AG04450 (cell line): Measurements from ENCODE around the gene PDZRN3. TPM values are rescaled to one million over a fixed set of nuclear protein-coding genes. Genes with fewer than 3 reads are reported as not detected.

Source experiments
- CTCF ChIA-PET: fragments of 300-600, 350-600 bp; formaldehyde crosslinking; extraction: SDS; loops from one replicate; lab custom pipeline; 2022; ENCODE audit warnings: antibody characterized with exemption, inconsistent platforms; lab: Charles Lee
- POLR2A ChIA-PET: fragments of 350-600 bp; formaldehyde crosslinking; extraction: SDS; loops from one replicate; lab custom pipeline; 2021; ENCODE audit warnings: antibody characterized with exemption, inconsistent platforms; lab: Yijun Ruan, JAX
- DNase-seq: peaks from one replicate; pipeline ENCODE4 v3.0.0-alpha.2; 2011; ENCODE audit warnings: low read depth, low spot score
- H3K27ac ChIP-seq: one replicate; pipeline ENCODE4 v1.5.1; 2012; ENCODE audit warnings: low read depth, low read length, control low read depth
- H3K27me3 ChIP-seq: one replicate; pipeline ENCODE4 v1.6.0; 2012; ENCODE audit warnings: low read length; ENCODE audit not compliant: control insufficient read depth, insufficient read depth
- H3K4me3 ChIP-seq: 2 replicates; pipeline ENCODE4 v1.5.1; 2011; ENCODE audit warnings: mild to moderate bottlenecking, low read depth, low read length, control low read depth
- H3K9me3 ChIP-seq: 2 replicates; pipeline ENCODE4 v1.5.1; 2012; ENCODE audit warnings: low read length; ENCODE audit not compliant: control insufficient read depth, insufficient read depth
- polyA plus RNA-seq: library from polyadenylated mRNA; depleted of rRNA; stranded (reverse); fragments of >200 nt; gene quantifications from 2 replicates; pipeline ENCODE4 v1.2.3, GENCODE V29; 2011
- TF ChIP-seq, protein P1 (sequence below): IDR thresholded peaks from 2 replicates; pipeline ENCODE4 v1.5.1; 2011; ENCODE audit warnings: low read depth, low read length, control low read depth, inconsistent platforms

PDZRN3 gene
- polyA plus RNA-seq, 1 experiment = 14.7 TPM

DNA sequence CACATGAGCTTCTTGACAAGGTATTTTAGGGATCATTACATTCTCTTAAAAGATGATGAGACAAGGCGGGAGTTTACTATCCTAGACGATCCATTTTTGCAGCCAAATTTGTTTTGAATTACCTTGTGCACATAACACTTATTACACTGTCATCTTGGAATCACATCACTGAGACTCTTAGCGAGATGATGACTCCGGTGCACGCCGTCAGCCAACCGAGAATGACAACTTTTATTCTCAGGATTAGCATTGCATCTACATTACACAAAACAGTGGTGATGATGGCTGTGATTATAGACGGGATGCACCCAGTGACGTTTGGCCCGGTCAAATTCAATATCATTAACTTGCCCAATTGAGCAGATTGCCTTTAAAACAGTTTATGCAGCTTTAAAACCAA lies 216.1 kb downstream of the PDZRN3 start:
- CTCF ChIA-PET = interaction anchor here (1.3 to 2.1 kb wide), 3 partner anchors 10 to 308 kb away, joined by 3 to 6 read pairs (median 5); no protein-coding TSS in a partner anchor
- POLR2A ChIA-PET = interaction anchor here (1.2 kb wide), 1 partner anchor 11 kb away, joined by 4 read pairs; no protein-coding TSS in a partner anchor
- no peaks in the 10 kb centered on the region for H3K9me3 ChIP-seq
- DNase-seq = no peak
- no peaks in the 10 kb centered on the region for H3K27me3 ChIP-seq
- H3K4me3 ChIP-seq = no peak overlapping the region
- TF ChIP-seq, protein P1, sequence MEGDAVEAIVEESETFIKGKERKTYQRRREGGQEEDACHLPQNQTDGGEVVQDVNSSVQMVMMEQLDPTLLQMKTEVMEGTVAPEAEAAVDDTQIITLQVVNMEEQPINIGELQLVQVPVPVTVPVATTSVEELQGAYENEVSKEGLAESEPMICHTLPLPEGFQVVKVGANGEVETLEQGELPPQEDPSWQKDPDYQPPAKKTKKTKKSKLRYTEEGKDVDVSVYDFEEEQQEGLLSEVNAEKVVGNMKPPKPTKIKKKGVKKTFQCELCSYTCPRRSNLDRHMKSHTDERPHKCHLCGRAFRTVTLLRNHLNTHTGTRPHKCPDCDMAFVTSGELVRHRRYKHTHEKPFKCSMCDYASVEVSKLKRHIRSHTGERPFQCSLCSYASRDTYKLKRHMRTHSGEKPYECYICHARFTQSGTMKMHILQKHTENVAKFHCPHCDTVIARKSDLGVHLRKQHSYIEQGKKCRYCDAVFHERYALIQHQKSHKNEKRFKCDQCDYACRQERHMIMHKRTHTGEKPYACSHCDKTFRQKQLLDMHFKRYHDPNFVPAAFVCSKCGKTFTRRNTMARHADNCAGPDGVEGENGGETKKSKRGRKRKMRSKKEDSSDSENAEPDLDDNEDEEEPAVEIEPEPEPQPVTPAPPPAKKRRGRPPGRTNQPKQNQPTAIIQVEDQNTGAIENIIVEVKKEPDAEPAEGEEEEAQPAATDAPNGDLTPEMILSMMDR = no peak
- no peak overlapping the region for H3K27ac ChIP-seq

DNA sequence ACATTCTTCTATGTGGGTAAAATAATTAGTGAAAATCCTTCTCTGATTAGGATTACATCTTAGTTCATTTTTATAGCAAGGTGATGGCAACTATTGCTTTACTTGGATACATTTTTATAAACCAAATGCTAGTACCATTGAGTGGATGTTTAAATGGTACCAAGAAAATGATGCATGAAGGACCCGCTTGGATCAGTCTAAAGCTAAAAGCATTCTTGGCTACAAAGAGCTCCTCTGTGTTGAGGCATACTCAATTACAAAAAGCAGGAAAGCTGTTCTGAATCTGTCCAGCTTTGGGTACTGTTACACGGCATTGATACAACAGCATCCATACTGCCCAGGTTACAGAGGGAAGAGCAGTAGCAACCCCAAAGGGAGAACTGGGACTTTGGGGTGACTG lies 217.2 kb downstream of the PDZRN3 start:
- no peak overlapping the region for H3K4me3 ChIP-seq
- no peak for DNase-seq
- CTCF ChIA-PET = interaction anchor here (0.6 to 2.1 kb wide), 5 partner anchors 12 to 307 kb away, joined by 3 to 6 read pairs (median 3); no protein-coding TSS in a partner anchor
- TF ChIP-seq, protein P1 = no peak
- POLR2A ChIA-PET = no interaction called here
- H3K9me3 ChIP-seq = no peaks in the 10 kb centered on the region
- no peaks in the 10 kb centered on the region for H3K27me3 ChIP-seq
- H3K27ac ChIP-seq = no peak overlapping the region

DNA sequence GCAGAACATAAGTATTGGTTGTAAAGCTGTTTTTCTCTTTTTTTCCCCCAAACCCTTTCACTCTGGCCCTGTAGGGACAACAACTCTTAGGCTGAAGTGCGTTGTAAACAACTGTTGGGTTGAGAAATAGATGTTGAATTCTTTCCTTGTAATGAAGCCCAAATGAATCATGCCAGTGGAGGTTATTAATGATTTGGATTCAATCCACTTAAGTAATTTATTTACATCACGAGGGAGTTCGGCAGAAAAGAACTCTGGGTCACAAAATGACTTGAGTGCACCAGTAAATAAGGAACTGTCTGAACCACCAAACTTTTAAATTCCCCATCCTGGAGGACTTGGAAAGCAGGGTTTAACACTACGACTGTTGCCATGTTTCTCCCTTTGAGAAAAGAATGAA lies 218.9 kb downstream of the PDZRN3 start:
- no peaks in the 10 kb centered on the region for H3K9me3 ChIP-seq
- TF ChIP-seq, protein P1 = no peak
- ChIA-PET POLR2A (interaction anchor here (0.9 kb wide), 1 partner anchor 13 kb away, joined by 3 read pairs; no protein-coding TSS in a partner anchor), CTCF (interaction anchor here (1.5 kb wide), 1 partner anchor 102 kb away, joined by 5 read pairs; no protein-coding TSS in a partner anchor)
- H3K27me3 ChIP-seq = no peaks in the 10 kb centered on the region
- DNase-seq = no peak
- peak overlapping the region; percentile 43 for H3K27ac ChIP-seq
- H3K4me3 ChIP-seq = no peak overlapping the region

DNA sequence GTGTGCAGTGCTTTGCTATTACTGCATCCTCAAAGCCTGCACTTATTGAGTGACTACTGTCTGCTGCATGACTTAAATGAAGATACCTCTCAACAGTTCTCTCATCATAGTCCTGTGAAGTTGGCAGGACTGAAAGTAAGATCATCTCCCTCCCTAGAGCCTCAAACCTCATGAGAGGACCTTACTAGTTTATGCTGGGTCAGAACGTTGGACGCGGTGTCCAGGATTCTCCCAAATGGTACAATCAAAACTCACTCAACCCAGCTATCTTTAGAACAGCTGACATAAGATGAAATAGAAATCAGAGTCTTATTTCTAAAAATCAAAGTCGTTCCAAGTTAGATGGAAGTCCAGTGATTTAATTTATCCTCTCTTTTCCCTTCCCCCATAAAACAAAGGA lies 219.7 kb downstream of the PDZRN3 start:
- no peaks in the 10 kb centered on the region for H3K9me3 ChIP-seq
- DNase-seq = no peak
- no peak overlapping the region for H3K4me3 ChIP-seq
- TF ChIP-seq, protein P1 = no peak
- H3K27ac ChIP-seq = no peak overlapping the region
- H3K27me3 ChIP-seq = no peaks in the 10 kb centered on the region
- CTCF ChIA-PET = interaction anchor here (1.5 kb wide), 1 partner anchor 103 kb away, joined by 5 read pairs; no protein-coding TSS in a partner anchor
- POLR2A ChIA-PET = interaction anchor here (0.9 kb wide), 1 partner anchor 14 kb away, joined by 3 read pairs; no protein-coding TSS in a partner anchor

DNA sequence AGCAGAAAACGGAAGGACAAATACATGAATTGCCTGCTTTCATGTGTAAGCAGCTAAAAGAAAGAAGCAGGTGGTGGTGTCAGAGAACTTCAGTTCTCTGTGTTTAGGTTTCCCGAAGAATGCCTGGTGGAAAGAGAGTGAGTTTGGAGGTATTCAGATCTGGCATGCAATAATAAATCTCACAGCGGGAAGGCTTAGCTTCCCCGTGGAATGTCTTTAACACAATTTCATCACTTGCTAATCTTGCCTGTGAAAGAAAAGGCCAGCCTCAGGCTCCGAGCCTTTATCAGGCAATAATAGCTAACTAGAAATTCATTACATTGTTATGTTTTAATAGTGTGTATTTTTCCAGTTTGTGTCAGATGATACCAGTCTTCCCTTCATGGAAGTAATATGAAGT lies 220.3 kb downstream of the PDZRN3 start:
- Histone ChIP-seq H3K9me3 (no peaks in the 10 kb centered on the region), H3K4me3 (no peak overlapping the region), H3K27ac (no peak overlapping the region), H3K27me3 (no peaks in the 10 kb centered on the region)
- ChIA-PET POLR2A (no interaction called here), CTCF (interaction anchor here (0.6 to 1.5 kb wide), 2 partner anchors 103 to 1675 kb away, joined by 3 to 5 read pairs; no protein-coding TSS in a partner anchor)
- DNase-seq = no peak
- TF ChIP-seq, protein P1 = no peak
